ENCODE results near the gene CHMP1A. TPM values are rescaled to one million over a fixed set of nuclear protein-coding genes. Genes with fewer than 3 reads are reported as not detected.

Gene CHMP1A
- total RNA-seq, 2 donors from 2014 or later: 63.0 to 77.2 TPM

GRCh38 chr16:89604764-89605163 is 52.7 kb downstream of the CHMP1A start:
- DNase-seq (ENCODE audit: low spot score) (no peak), ATAC-seq (ENCODE audit: insufficient number of reproducible peaks, low FRiP score, low read depth) (no peak)
- H3K27me3 ChIP-seq (replicated peaks; ENCODE audit: insufficient read depth): no peaks in the 10 kb centered on the region
- H3K27ac ChIP-seq: no peak overlapping the region
- no peaks in the 10 kb centered on the region for H3K9me3 ChIP-seq
- no peaks in the 10 kb centered on the region for H3K36me3 ChIP-seq
- peaks cover 4 to 13% of the 10 kb centered on the region in 2 donors for H3K4me1 ChIP-seq (ENCODE audit: control insufficient read depth in 1 of 2, low read depth in 2 of 2)
- H3K4me3 ChIP-seq: no peak overlapping the region
- TF ChIP-seq CTCF (IDR thresholded peaks at IDR 0.05): no peak

- Histone ChIP-seq H3K9me3 (no peaks in the 10 kb centered on the region), H3K4me1 (ENCODE audit: control insufficient read depth in 1 of 2, low read depth in 2 of 2) (peaks cover 4 to 13% of the 10 kb centered on the region in 2 donors), H3K36me3 (no peaks in the 10 kb centered on the region), H3K27me3 (replicated peaks; ENCODE audit: insufficient read depth) (no peaks in the 10 kb centered on the region), H3K4me3 (no peak overlapping the region), H3K27ac (no peak overlapping the region)
- DNase-seq (ENCODE audit: low spot score): no peak
- ATAC-seq (ENCODE audit: insufficient number of reproducible peaks, low FRiP score, low read depth): no peak
- no peak for TF ChIP-seq CTCF (IDR thresholded peaks at IDR 0.05)
Measured at GRCh38 chr16:89602952-89603590, 54.4 kb downstream of the CHMP1A start.

DNA sequence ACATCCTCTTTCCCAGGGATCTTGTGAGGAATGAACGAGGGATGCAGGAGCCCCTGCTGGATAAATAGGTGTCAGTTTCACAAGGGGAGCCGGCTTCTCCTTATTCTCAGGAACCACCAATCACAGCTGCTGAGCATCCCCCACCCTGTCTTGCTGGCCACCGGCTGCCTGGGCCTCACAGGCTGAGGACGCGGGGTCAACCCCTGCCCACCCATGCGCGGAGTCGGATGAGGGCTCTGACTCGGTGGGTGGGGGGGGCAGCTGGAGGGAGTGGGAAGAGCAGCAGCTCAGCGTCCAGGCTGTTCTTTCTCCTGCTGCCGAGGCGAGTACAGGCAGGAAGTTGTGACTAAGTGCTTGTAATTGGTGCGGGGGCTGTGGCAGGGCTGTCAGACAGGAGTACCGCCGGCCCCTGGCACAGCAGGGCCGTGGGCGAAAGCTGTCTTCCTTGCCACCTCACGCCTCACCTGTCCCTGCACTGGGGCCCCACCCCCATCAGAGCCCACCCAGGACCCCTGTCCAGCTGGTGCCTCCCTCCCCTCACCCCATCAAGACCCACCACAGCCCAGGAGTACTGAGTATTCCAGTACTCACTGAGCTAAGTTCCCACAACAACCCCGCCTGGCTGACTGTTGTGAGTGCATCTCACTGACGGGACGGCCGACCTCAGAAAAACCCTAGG is 55.1 kb downstream of the CHMP1A start:
- no peaks in the 10 kb centered on the region for H3K36me3 ChIP-seq
- ATAC-seq (ENCODE audit: insufficient number of reproducible peaks, low FRiP score, low read depth) (no peak), DNase-seq (ENCODE audit: low spot score) (peak; percentile 27)
- H3K4me3 ChIP-seq: peak overlapping the region; percentile 16
- no peak for TF ChIP-seq CTCF (IDR thresholded peaks at IDR 0.05)
- H3K27me3 ChIP-seq (replicated peaks; ENCODE audit: insufficient read depth): no peaks in the 10 kb centered on the region
- H3K27ac ChIP-seq: no peak overlapping the region
- peaks cover 4 to 13% of the 10 kb centered on the region in 2 donors for H3K4me1 ChIP-seq (ENCODE audit: control insufficient read depth in 1 of 2, low read depth in 2 of 2)
- no peaks in the 10 kb centered on the region for H3K9me3 ChIP-seq

- Histone ChIP-seq H3K4me1 (ENCODE audit: control insufficient read depth in 1 of 2, low read depth in 2 of 2) (peaks cover 4 to 13% of the 10 kb centered on the region in 2 donors), H3K36me3 (no peaks in the 10 kb centered on the region), H3K9me3 (no peaks in the 10 kb centered on the region), H3K27me3 (replicated peaks; ENCODE audit: insufficient read depth) (no peaks in the 10 kb centered on the region), H3K27ac (no peak overlapping the region), H3K4me3 (no peak overlapping the region)
- DNase-seq (ENCODE audit: low spot score) (no peak), ATAC-seq (ENCODE audit: insufficient number of reproducible peaks, low FRiP score, low read depth) (no peak)
- TF ChIP-seq CTCF (IDR thresholded peaks at IDR 0.05): no peak
Measured at GRCh38 chr16:89601906-89602272, 55.6 kb downstream of the CHMP1A start.

- no peak overlapping the region for H3K4me3 ChIP-seq
- TF ChIP-seq CTCF (IDR thresholded peaks at IDR 0.05): no peak
- no peak for ATAC-seq (ENCODE audit: insufficient number of reproducible peaks, low FRiP score, low read depth)
- peaks cover 4 to 13% of the 10 kb centered on the region in 2 donors for H3K4me1 ChIP-seq (ENCODE audit: control insufficient read depth in 1 of 2, low read depth in 2 of 2)
- H3K36me3 ChIP-seq: no peaks in the 10 kb centered on the region
- H3K9me3 ChIP-seq: no peaks in the 10 kb centered on the region
- no peaks in the 10 kb centered on the region for H3K27me3 ChIP-seq (replicated peaks; ENCODE audit: insufficient read depth)
- no peak overlapping the region for H3K27ac ChIP-seq
- DNase-seq (ENCODE audit: low spot score): no peak
Measured at GRCh38 chr16:89600956-89601355, 56.6 kb downstream of the CHMP1A start.

Measured in thoracic aorta (tissue), 2 donors.